Hypothalamus (tissue), 51 donors: ENCODE measurements around the gene SLC25A28.
"Not testable (repeated sequence)": the region's sequence is repeated elsewhere in the genome, so short reads cannot be mapped to it uniquely, and the experiment has no call there.

Source experiments
- DNase-seq, 51 donors: peaks; one replicate each; lab custom pipeline; 2025; lab: John Stamatoyannopoulos, UW

The SLC25A28 gene

DNA sequence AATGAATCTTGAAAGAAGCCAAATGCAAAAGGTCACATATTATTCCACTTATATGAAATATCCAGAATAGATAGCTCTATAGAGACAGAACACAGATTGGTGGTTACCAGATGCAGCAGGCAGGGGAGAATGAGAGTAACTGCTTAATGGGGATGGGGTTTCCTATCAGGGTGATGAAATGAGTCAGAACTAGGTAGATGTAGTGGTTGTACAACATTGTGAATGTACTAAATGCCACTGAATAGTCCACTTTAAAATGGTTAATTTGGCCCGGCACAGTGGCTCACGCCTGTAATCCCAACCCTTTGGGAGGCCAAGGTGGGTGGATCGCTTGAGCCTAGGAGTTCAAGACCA is 9.4 kb upstream of the SLC25A28 start:
- no peak for DNase-seq

GRCh38 chr10:99628923-99629624 is 8.8 kb upstream of the SLC25A28 start:
- no peak for DNase-seq

- not testable (repeated sequence) for DNase-seq
Observed at GRCh38 chr10:99625124-99625523, 4.9 kb upstream of the SLC25A28 start.

DNA sequence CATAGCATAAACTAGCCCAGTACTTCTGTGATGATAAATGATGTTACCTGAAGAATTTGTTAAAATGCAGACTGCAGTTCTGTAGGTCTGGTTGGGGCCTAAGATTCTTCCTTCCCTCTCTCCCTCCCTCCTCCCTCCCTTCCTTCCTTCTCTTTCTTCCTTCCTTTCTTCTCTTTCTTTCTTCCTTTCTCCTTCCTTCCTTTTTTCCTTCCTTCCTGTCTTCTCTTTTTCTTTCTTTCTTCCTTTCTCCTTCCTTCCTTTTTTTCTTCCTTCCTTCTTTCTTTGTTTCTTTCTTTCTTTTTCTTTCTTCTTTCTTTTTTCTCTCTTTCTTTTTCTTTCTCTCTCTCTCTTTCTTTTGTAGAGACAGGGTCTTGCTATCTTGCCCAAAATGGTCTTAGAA is 3.7 kb upstream of the SLC25A28 start:
- no peak for DNase-seq

- peak in 1 of 51 donors; percentile 11 for DNase-seq
Observed at GRCh38 chr10:99621454-99622251, 1.4 kb upstream of the SLC25A28 start.

GRCh38 chr10:99620711-99621453 is 643 bp upstream of the SLC25A28 start:
- DNase-seq = peak; percentile 62 to 100 (median 95)

DNA sequence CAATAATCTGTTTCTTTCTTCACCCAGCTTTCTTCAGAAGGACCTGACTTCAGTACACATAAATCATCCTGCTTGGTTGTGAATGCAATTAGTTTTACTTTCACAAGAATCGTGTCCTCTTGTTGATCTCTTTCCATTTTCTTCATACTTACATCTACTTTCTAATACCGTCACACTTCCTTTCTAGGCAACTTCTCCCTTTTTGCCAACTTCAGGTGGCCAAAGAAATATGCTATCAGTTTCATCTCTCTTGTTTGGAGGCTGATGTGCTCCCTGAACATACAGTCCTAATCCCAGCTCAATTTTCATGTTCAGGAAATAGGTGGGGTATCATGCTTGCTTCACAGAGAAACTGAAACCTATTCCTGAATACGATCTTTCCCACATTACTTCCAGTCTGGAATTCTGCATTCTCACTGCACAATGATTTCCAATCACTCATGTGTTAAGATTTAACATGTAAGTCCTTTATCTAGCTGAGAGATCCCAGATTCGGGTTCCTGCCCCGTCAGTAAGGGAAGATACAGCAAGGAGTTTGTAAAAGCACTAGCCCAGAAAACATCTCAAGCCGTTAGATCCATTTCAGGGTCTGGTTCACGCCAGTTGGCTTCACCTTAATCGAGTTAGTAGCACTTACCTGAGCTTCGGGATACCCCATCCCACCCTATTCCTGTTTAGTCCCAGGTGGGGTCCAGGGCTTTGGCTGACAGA is 994 bp downstream of the SLC25A28 start:
- DNase-seq = no peak

- DNase-seq = no peak
Observed at GRCh38 chr10:99617696-99618095, 2.5 kb downstream of the SLC25A28 start.

GRCh38 chr10:99615426-99615825 is 4.8 kb downstream of the SLC25A28 start:
- no peak for DNase-seq

GRCh38 chr10:99612167-99612831 is 7.9 kb downstream of the SLC25A28 start:
- DNase-seq = peak in 12 of 51 donors; percentile 2 to 41 (median 8)

DNA sequence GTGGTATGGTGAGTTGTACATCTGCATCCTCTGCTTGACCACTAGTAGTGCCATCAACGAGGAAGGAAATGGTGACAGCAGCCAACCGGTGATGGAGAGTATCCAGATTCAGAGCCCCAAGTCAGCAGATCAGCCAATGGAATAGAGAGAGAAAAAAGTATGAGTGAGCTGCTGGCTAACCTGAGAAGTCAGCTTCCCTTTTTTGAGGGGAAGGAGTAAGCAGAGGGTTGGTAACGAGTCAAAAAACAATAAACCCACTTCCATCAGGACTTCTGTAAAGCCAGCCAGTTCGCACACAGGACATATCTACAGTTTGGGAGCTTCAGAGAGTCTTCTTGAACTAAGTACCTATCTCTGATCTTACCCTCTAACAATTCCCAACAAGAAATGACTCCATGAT is 8.9 kb downstream of the SLC25A28 start:
- DNase-seq = no peak

GRCh38 chr10:99610221-99610620 is 10.0 kb downstream of the SLC25A28 start:
- DNase-seq = no peak

- no peak for DNase-seq
Observed at GRCh38 chr10:99609186-99609585, 11.1 kb downstream of the SLC25A28 start.

DNA sequence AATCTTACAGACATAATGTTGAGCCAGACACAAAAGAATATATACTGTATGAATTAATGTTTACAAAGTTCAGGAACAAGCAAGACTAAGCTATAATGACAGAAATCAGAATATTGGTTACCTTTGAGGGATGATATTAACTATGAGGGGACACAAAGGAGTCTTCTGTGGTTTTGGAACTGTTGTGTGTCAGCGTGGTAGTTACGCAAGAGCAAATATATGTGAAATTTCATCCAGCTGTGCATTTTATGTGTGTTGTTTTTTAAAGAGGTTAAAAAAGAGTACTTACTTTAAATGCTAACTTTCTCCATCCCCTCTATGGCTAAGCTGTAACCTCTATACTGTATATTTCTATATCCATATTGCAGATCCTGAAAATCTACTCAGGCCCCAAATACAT is 14.9 kb downstream of the SLC25A28 start:
- DNase-seq = no peak

GRCh38 chr10:99604862-99605261 is 15.4 kb downstream of the SLC25A28 start:
- DNase-seq = no peak

DNA sequence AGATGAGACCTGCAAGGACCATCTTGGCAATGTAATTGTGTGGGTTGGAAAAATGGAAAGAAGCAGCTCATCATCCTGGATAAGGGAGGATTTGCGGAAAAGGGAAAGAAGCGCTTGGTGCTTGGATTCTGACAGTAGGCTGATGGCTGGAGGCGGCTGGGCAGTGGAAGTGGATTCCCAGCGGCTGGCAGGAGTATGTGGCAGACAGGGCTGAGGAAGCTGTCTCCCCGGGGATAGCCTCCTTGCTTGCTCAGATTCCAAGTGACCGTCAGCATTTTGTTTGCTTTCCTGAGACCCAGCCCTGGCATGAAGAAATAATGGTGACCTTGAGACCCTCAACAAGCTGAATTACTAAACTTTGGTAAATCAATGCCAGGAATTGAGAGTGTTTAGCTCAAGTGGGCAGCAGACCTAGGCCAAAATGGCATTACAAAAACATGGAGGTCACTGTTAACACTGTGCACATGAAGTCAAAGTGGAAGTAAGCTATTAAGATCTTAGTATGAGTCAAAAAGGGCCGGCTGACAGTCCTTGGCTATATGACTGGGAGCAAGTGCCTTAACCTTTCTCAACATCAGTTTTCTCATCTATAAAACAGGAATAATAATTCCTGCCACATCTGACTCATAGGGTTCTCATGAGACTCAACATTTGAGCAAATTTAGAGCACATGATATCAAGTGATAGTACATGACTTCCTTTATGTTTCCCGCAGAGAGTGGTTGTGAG is 21.3 kb downstream of the SLC25A28 start:
- DNase-seq = peak in 1 of 51 donors; percentile 1

DNA sequence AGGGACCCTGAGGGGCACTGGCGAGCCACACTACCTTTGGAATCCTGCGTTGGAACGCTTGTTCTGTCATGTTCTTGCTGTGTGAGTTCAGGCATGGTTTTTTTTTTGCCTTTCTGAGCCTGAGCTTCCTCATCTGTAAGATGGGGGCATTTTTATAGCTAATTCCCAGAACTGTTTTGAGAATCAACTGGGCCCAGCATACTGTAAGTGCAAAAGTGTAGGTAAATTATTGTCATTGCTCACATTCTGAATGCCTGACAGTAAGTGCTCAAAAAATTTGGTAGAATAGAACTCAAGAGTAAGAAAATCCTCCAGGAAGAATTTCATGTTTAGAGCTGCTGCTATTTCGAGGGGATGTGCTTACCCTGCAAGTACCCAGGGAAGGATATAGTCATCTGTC is 22.2 kb downstream of the SLC25A28 start:
- no peak for DNase-seq

- DNase-seq = not testable (repeated sequence)
Observed at GRCh38 chr10:99596708-99597107, 23.5 kb downstream of the SLC25A28 start.

DNA sequence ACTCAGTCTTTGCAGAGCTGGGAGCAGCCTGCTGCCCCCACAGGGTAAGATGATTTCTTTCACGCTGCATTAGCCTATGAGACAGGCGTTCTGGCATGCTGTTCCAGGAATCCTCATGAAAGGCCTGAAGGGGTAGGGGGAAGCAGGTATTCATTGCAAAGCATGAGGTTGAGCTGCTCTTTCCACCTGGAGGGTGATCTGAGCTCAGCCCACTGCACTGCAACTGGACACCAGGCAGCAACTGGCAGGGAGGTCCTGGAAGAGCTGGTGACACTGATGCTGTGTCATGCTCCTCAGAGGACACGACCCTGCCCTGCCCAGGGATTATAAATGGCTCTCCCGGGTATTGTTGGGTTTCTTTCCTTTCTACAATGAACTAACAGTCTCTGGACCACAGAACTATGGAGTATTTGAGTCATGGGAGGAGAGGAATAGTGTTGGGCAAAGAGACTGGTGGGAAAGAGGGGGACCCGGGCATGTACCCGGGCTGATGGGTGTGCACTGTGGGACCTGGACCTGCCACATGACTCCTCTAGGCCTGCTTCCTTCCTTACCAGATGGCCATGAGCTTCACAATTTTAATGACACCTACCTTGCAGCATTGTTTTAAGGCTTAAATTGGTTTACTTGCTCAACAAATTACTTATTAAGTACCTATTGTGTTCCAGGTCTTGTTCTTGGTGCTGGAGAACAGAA is 24.3 kb downstream of the SLC25A28 start:
- no peak for DNase-seq
